ENCODE measurements around the gene SLX4IP.
A peak's percentile ranks its signal among the peaks of the same experiment; 100 is the strongest.
"Not testable (repeated sequence)": the region's sequence is repeated elsewhere in the genome, so short reads cannot be mapped to it uniquely, and the experiment has no call there.

SLX4IP gene

DNA sequence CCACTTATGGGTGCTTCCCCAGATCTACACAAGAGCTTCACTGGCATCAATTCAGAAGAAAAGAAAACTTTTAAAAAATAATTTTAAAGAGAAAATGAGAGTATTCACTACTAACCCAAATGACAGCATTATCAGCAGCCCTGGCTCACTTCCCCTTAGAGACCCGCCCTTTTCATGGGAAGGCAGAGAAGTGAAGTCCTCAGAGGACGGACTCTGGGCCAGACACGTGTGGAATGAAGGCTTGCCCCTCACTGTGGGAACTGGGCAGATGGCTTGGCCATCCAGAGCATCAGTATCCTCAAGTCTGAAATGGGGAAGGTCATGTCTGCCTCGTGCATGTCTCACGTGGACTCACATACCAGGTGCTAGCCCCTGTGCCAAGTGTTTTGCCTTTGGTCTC lies 175.1 kb downstream of the SLX4IP start:
- DNase-seq: no peak
- H3K27ac ChIP-seq: no peak overlapping the region

DNA sequence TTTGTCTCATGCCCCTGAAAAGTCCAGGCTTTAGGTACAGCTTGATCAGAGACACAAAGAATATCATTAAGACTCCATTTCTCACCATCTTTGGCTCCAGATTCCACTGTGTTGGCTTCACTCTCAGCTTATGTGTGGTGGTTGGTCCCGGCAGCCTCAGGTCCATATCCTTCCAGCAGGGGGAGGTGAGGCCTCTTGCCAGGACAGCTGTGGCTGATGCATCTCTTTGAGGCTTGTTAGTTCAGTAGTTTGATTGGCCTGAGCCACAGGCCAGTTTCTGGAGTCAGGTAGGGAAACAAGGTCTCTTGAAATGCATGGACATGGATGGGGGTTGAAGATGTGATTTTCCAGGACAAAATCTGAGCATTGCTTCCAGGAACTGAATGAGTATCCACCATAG lies 176.3 kb downstream of the SLX4IP start:
- TF ChIP-seq, protein P1, sequence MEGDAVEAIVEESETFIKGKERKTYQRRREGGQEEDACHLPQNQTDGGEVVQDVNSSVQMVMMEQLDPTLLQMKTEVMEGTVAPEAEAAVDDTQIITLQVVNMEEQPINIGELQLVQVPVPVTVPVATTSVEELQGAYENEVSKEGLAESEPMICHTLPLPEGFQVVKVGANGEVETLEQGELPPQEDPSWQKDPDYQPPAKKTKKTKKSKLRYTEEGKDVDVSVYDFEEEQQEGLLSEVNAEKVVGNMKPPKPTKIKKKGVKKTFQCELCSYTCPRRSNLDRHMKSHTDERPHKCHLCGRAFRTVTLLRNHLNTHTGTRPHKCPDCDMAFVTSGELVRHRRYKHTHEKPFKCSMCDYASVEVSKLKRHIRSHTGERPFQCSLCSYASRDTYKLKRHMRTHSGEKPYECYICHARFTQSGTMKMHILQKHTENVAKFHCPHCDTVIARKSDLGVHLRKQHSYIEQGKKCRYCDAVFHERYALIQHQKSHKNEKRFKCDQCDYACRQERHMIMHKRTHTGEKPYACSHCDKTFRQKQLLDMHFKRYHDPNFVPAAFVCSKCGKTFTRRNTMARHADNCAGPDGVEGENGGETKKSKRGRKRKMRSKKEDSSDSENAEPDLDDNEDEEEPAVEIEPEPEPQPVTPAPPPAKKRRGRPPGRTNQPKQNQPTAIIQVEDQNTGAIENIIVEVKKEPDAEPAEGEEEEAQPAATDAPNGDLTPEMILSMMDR (IDR thresholded peaks at IDR 0.05; ENCODE audit: low read depth, low read length): peak; percentile 75
- H3K27me3 ChIP-seq (ENCODE audit: insufficient read depth, low read depth, severe bottlenecking): no peaks in the 10 kb centered on the region
- no peaks in the 10 kb centered on the region for H3K9me3 ChIP-seq (ENCODE audit: severe bottlenecking)
- DNase-seq: peak; percentile 63
- H3K4me3 ChIP-seq (ENCODE audit: low read depth, low read length): no peak overlapping the region
- H3K36me3 ChIP-seq: no peaks in the 10 kb centered on the region
- H3K27ac ChIP-seq: no peak overlapping the region

More for the DNA sequence above, 175.1 kb downstream of the SLX4IP start:
- Histone ChIP-seq H3K4me3 (ENCODE audit: low read depth, low read length) (no peak overlapping the region), H3K9me3 (ENCODE audit: severe bottlenecking) (no peaks in the 10 kb centered on the region), H3K36me3 (no peaks in the 10 kb centered on the region), H3K27me3 (ENCODE audit: insufficient read depth, low read depth, severe bottlenecking) (no peaks in the 10 kb centered on the region)
- TF ChIP-seq, protein P1 (IDR thresholded peaks at IDR 0.05; ENCODE audit: low read depth, low read length): no peak

DNA sequence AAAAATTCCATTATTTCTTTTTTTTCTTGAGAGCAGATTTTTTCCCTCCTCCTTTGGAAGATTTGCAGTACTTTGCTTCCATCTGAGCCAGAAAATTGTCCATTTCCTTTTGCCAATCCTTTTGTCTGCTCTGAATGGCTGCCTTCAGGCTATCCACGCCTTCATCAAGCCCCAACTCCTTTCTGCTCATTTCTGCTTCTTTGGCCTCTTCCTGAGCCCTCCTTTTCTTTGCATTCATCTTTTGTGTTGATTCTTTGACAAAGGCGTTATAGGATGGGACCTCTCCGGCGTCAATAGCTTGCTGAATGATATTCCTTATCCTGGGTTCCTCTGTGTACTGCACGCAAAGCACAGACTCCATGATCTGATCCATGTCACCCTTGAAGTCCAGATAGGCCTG lies 178.3 kb downstream of the SLX4IP start:
- not testable (repeated sequence) for H3K9me3 ChIP-seq (ENCODE audit: severe bottlenecking); DNase-seq; H3K27me3 ChIP-seq (ENCODE audit: insufficient read depth, low read depth, severe bottlenecking); H3K4me3 ChIP-seq (ENCODE audit: low read depth, low read length); H3K27ac ChIP-seq; H3K36me3 ChIP-seq

DNA sequence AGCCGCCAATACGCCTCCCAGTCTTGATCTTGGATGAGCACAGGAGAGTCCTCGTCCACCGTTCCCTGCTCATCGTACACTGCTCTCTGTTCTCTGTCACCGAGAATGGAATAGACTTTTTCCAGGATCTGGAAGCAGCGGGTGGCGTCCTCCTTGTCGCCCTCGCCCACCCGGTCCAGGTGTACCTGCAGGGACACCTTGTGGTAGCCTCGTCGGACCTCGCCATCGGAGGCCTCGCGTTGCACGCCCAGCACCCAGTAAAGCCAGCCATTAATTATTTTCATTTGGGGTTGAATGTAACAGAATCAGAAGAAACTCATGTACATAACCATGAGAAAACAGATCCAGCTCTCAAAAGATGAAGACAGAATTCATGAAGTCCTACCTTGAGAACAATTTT lies 178.8 kb downstream of the SLX4IP start:
- TF ChIP-seq, protein P1 (IDR thresholded peaks at IDR 0.05; ENCODE audit: low read depth, low read length): no peak
- no peaks in the 10 kb centered on the region for H3K9me3 ChIP-seq (ENCODE audit: severe bottlenecking)
- no peaks in the 10 kb centered on the region for H3K36me3 ChIP-seq
- no peak overlapping the region for H3K4me3 ChIP-seq (ENCODE audit: low read depth, low read length)
- no peak overlapping the region for H3K27ac ChIP-seq
- H3K27me3 ChIP-seq (ENCODE audit: insufficient read depth, low read depth, severe bottlenecking): no peaks in the 10 kb centered on the region
- no peak for DNase-seq

DNA sequence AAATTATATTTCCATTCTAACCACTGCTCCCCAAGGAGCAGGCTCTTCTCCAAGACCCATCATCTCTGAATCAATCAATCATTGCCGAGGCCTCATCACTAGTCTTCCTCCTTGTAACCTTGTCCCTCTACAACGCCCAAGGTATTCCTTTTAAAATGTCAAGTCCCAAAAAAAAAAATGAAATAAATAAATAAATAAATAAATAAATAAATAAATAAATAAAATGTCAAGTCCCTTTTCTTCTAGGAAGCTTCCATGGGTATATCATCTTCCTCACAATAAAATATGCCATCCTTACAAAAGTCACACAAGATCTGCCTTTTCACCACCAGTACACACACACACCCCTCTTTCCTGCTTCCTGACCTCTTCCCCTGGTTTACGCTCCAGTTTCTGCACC lies 181.1 kb downstream of the SLX4IP start:
- Histone ChIP-seq H3K4me3 (ENCODE audit: low read depth, low read length) (no peak overlapping the region), H3K27ac (no peak overlapping the region), H3K9me3 (ENCODE audit: severe bottlenecking) (no peaks in the 10 kb centered on the region)

DNA sequence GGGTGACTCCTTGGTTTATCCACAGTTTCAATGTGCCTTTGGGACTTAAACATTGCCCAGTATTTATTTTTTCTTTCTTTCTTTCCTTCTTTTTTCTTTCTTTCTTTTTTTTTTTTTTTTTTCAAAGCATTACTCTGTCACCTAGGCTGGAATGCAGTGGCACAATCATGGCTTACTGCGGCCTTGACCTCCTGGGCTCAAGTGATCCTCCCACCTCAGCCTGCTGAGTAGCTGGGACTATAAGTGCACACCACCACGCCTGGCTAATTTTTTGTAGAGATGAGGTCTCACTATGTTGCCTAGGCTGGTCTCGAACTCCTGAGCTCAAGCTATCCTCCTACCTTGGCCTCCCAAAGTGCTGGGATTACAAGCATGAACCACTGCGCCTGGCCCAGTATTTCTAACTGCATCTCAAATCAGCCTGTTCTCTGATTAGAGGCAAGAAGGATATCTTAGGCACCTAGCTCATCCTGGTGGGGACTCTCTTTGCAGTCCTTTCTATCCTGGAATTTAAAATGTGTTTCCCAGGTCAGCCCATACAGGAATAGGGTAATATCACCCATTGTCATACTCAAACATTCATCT lies 182.5 kb downstream of the SLX4IP start:
- not testable (repeated sequence) for H3K27ac ChIP-seq; H3K9me3 ChIP-seq (ENCODE audit: severe bottlenecking); H3K27me3 ChIP-seq (ENCODE audit: insufficient read depth, low read depth, severe bottlenecking); H3K4me3 ChIP-seq (ENCODE audit: low read depth, low read length); H3K36me3 ChIP-seq; DNase-seq

More for the DNA sequence above, 181.1 kb downstream of the SLX4IP start:
- no peaks in the 10 kb centered on the region for H3K27me3 ChIP-seq (ENCODE audit: insufficient read depth, low read depth, severe bottlenecking)
- TF ChIP-seq, protein P1 (IDR thresholded peaks at IDR 0.05; ENCODE audit: low read depth, low read length): no peak
- DNase-seq: no peak
- no peaks in the 10 kb centered on the region for H3K36me3 ChIP-seq

DNA sequence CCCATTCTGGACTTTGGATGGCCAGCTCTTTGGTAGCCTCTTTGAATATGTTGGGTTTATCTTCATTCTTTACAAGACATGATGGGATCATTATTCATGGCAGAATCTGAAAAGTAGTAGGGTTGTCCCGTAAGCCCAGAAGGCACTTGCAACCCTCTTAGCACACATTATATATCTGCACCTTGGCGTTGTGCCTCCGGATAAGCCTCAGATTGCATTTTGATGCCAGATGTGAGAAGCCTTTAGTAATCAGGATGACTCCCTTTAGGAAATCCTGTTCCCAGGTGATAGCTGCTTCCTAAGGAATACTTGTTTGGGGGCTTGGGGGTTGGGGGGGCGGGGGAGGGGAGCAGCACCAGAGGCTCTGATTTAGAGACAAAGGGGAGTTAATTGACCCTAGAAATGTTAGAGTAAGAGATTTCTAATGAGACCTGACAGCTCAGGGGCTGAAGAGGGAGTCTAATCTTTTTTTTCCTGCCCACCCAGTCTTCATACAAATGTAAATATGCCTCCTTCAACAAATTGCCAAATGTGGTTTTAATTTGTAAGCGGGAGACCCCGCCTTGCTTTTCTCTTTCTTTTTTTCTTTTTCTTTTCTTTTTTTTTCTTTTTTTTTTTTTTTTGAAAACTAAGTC lies 183.6 kb downstream of the SLX4IP start:
- TF ChIP-seq, protein P1 (IDR thresholded peaks at IDR 0.05; ENCODE audit: low read depth, low read length): no peak
- Histone ChIP-seq H3K27me3 (ENCODE audit: insufficient read depth, low read depth, severe bottlenecking) (no peaks in the 10 kb centered on the region), H3K36me3 (no peaks in the 10 kb centered on the region), H3K4me3 (ENCODE audit: low read depth, low read length) (no peak overlapping the region), H3K9me3 (ENCODE audit: severe bottlenecking) (no peaks in the 10 kb centered on the region), H3K27ac (no peak overlapping the region)
- no peak for DNase-seq

Measured in WERI-Rb-1 (cell line).